G401 (cell line): ENCODE results near the gene IRS1. TPM values are rescaled to one million over a fixed set of nuclear protein-coding genes. Genes with fewer than 3 reads are reported as not detected.
"Not testable (repeated sequence)": the region's sequence is repeated elsewhere in the genome, so short reads cannot be mapped to it uniquely, and the experiment has no call there.

Experiments used
- DNase-seq: peaks from one replicate; pipeline ENCODE4 v3.0.0-alpha.2; 2015; ENCODE audit warnings: low spot score
- in situ Hi-C: cut with HindIII; loops from 2 replicates; pipeline ENCODE4 v1.10.0; 2016; ENCODE audit warnings: low sequenced_read_pairs, mixed read lengths
- total RNA-seq: library from RNA; depleted of rRNA; stranded (reverse); fragments of >200 nt; shearing (Covaris generic); gene quantifications from 2 replicates; pipeline ENCODE4 v1.2.3, GENCODE V29; 2014; rRNA removed

Gene IRS1
- 24.6 and 26.5 TPM in 2 replicates for total RNA-seq

DNA sequence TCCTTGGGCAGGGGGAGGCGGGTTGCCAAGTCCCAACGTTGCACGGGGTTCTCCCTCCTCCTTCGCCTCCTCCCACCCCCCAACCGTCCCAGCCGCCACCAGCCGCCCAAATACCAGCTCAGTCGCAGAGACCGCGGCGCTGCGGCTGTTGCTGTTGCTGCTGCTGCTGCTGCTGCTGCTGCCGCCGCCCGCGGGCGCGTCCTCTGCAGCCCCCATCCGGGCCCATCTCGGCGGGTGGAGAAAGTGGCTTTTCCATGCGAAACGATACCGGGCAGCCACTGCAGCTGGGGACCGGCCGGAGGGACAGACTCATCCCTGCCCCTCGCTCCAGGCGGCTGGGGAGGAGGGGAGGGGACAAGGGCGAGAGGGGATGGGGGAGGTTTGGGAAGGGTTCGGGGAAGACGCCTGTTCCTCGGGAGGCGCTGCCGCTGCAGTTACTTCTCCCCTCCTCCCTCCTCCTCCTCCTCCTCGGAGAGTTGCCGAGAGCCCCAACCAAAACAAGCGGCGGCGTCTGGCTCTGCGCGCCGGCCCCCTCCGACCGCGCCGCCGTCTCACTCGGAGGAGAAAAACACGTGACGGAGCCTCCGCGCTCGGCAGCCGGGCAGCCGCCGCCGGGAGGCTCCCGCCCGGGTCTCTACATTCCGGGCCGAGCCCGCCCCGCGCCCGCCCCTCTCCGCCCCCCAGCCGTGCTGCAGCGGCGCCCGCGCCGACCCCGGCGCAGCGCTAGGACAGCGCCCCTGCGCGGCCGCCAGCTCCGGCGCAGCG is at the start of gene IRS1:
Gene IRS1 (minus strand): TSS at position 610 of the 765 bp plus-strand sequence. CDS start 1,082 bp downstream, outside the sequence.
- peak; percentile 74 for DNase-seq
- in situ Hi-C loops = loop anchor here (25.0 kb wide), 1 partner anchor 312 kb away; no protein-coding TSS in a partner anchor

GRCh38 chr2:226849349-226849748 is 49.7 kb upstream of the IRS1 start:
- DNase-seq = peak; percentile 32

DNA sequence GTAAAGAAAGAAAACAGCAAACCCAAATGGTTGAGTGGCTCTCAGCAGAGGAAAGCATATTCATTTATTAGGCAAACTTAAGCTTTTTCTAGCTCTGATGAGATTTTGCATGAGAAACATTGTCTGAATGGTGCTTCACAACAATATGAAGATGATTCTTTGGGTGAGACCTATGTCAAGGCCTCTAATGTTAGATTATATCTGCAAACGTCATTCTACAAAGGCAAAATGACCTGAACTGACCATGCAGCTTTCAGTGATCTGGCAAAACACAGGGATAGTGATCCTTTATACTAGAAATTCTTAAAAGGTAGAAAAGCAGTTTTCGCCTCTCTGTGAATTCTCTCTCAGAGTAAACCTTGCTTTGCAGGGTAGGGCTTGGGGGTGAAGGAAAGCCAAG is 47.9 kb upstream of the IRS1 start:
- DNase-seq = no peak
- in situ Hi-C loops = no loop called here

More at GRCh38 chr2:226849349-226849748, 49.7 kb upstream of the IRS1 start:
- in situ Hi-C loops = no loop called here

GRCh38 chr2:226847090-226847489 is 47.5 kb upstream of the IRS1 start:
- DNase-seq = no peak
- in situ Hi-C loops = no loop called here

DNA sequence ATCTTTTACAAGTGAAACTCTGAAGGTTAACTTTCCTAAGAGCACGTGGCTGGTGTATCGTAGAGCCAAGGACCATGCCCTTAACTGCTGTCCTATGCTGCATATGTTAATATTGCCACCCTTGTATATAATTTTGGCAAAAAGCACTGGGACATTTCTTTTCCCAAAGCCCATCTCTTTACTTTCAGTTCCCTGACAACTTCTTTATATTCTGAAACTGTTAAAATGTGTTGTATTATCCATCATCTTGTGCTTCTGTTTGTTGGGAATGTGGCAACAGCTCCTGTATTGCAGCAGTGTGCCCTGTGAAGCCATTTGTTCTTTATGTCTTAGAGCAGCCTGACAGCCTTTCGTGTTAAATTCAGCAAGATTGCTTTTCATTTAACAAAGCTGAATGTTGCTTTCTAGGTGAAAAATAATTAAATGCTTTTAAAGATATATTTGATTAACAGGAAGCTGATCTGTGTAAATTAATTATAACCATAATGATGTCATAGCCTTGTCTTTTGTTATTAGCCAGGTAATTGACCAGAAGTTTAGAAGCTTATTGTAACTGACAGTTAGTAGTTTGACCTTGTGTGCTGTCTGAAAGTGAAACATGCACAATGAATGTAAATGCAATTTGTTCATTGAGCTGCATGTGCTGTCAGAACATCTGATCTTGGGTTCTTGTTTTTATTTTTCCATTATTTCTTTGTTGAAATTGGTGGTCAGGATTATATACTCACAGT is 45.9 kb upstream of the IRS1 start:
- DNase-seq = no peak
- in situ Hi-C loops = no loop called here

DNA sequence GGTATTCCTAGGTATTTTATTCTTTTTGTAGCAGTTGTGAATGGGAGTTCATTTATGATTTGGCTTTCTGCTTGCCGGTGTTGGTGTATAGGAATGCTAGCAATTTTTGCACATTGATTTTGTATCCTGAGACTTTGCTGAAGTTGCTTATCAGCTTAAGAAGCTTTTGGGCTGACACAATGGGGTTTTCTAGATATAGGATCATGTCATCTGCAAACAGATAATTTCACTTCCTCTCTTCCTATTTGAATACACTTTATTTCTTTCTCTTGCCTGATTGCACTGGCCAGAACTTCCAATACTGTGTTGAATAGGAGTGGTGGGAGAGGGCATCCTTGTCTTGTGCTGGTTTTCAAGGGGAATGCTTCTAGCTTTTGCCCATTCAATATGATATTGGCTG is 43.4 kb upstream of the IRS1 start:
- DNase-seq, in situ Hi-C loops: not testable (repeated sequence)

DNA sequence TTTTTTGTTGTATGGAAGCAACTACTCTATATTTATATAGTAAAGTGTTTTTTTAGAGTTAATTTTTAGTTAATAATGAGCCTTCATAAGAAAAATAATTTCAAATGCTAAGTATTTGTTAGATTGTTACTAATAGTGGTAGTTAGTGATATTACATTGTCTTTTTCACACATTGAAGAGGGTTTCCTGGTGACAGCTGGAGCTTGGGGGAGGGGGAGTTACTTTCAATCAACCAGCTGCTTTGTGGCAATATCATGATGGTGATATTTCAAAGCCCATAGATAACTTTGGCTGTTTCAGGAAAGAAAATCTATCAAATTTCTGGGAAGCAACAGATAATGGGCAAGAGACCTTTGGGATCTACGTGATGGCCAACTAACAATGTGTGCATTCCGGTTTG is 40.3 kb upstream of the IRS1 start:
- in situ Hi-C loops = no loop called here
- DNase-seq = no peak

DNA sequence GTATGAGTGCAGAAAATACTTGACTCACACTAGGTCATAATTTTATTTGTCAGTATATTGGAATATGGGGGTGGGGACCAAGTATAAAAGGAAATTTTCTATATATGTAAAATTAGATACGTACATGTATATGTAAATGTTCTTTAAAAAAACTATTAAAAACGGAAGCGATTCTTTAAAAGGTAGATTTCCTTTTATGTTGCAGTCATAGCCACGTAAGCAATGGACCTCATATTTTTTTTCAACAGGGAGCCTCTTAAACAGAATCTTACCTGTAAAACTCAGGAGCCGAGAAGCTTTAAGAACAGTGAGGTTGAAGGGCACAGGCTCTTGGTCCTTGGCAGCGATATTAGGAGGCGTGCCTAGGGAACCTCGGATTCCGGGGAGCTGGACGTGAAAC is 39.5 kb upstream of the IRS1 start:
- in situ Hi-C loops = no loop called here
- DNase-seq = no peak

DNA sequence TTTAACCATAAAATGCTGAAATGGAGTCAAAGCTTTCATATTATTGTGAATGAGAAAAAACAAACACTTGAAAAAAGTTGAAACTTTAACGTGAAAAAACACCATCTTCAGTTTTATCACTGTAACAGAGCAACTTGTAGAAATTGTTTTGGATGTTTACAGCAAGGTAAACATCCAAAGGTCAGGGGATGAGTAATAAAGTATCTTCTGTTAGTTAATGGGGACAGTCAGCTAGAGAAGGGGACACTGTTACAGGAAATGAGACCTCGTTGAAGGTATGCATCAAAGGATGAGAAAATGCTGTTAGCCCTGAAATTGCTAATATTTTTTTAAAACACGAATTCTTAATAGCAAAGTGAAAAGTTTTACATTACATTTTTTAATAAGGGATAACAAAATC is 39.1 kb upstream of the IRS1 start:
- no peak for DNase-seq
- in situ Hi-C loops = no loop called here

GRCh38 chr2:226837787-226838603 is 38.4 kb upstream of the IRS1 start:
- no peak for DNase-seq
- in situ Hi-C loops = no loop called here

DNA sequence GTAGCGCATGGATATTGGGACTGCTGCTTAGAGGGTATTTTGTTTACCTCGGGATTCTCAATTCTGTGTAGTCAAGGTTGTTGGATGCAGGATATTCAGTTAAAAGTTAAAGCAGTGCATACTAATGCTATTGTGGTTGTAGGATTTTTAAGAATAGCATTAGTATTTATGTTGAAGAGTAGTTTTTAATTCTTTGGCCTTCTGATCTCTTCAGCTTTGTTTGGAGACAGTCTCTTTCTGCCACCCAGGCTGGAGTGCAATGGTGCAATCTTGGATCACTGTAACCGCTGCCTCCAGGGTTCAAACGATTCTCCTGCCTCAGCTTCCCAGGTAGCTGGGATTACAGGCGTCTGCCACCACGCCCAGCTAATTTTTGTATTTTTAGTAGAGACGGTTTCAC is 37.7 kb upstream of the IRS1 start:
- in situ Hi-C loops = no loop called here
- no peak for DNase-seq

DNA sequence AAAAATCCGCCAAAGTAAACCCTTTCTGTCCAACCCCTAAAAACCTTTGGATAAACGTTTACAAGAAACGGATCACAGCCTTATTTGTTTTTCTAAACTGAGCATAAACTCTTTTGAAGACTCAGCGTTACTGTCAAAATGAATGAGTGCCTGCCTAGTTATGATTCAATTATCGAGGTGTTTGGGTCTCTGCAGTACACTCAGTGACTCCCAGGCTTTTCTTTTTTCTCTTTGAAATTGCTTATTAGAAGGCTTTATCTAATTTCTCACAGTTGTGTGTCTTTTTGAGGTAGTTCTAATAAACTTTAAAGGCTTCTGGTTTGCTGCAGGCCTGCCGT is 36.9 kb upstream of the IRS1 start:
- in situ Hi-C loops = no loop called here
- no peak for DNase-seq

DNA sequence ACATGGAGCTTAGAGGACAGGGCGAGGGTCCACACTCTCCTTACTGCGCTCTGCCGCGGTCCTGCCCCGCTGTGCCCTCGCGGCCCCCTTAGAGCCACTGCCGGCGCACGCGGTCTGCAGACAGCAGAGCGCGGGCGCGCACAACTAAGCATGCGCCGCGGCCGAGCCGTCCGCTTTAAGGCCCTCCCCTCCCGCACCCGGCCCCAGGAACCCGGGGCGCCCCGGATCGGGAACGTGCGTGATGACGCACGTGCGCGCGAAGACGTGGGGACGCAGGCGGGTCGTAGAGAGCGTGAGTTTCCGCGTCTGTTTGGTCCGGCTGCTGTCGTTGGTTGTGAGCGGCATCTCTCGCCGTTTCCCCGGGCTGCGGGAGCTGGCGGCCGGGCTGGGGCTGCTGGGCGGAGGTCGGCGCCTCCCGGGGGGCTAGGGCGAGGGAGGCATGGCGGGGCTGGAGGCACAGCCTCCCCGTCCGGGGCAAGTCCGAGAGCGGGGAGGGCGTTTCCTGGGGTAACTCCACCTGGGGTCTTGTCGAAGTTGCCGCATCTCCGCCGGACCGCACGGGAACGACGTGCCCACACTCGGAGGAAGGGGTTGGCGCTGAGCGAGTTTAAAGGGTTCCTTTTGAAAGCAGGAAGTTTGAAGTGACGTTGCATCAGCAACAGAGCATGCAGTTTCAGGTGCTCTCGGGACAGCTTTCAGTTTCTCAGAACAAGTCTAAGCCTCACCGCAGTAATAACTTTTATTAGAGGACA is 36.4 kb upstream of the IRS1 start, which contains the start of gene RHBDD1:
Gene RHBDD1 (plus strand): TSS at position 259 of the 752 bp plus-strand sequence. CDS start 28,640 bp downstream, outside the sequence.
- peak; percentile 94 for DNase-seq
- in situ Hi-C loops = no loop called here

DNA sequence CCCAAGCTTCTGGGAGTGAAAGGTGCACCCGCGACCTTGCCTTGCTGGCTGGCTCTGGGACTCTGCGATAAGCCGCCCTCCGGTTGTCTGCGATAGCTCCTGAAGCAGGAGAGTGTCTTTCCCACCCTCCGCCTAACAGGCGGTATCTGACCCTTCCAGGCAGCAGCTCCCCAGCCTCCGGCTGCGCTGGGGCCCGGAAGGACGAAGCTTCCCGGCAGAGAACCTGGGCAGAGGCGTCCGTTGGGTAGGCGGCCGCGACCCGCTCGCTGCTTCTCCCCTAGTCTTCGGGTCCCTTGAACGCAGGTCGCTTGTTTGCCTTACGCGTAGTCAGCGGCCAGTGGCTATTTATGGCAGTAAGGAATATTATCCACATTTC is 35.8 kb upstream of the IRS1 start:
- in situ Hi-C loops = no loop called here
- DNase-seq = no peak

- in situ Hi-C loops = not testable (repeated sequence)
Measured at GRCh38 chr2:226834880-226835279, 35.3 kb upstream of the IRS1 start.

DNA sequence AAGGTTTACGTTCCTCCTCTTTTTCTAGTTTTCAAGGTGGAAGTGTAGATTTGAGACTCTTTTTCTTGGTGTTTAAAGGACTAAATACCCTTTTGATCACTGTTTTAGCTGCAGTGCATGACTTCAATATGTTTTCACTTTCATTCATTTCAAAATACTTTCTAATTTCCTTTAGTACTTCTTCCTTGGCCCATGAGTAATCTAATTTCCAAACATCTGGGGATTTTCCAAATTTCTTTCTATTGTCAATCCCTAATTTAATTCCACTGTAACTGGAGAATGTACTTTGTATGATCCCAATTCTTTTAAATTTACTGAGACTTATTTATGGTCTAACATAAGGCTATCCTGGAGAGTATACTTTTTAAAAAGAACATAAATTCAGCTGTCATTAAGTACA is 32.4 kb upstream of the IRS1 start:
- in situ Hi-C loops = no loop called here

More at GRCh38 chr2:226834880-226835279, 35.3 kb upstream of the IRS1 start:
- not testable (repeated sequence) for DNase-seq

DNA sequence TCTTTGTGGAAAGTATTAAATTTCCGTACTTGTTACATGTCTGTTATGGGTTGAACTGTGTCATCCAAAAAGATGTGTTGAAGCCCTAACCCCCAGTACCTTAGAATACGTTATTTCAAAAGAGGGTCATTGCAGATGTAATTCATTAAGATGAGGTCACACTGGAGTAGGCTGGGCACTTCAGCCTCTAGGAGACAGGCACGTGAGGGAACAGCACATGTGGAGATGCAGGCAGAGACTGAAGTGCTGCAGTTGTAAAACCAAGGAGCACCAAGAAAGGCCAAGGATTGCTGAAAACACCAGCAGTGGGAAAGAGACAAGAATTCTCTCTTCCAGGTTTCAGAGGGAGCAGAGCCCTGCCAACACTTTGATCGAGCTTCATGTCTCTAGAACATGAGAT is 31.6 kb upstream of the IRS1 start:
- in situ Hi-C loops = no loop called here
- DNase-seq = no peak

More for the DNA sequence above, 32.4 kb upstream of the IRS1 start:
- DNase-seq = no peak

GRCh38 chr2:226829721-226830631 is 30.4 kb upstream of the IRS1 start:
- in situ Hi-C loops = no loop called here
- DNase-seq = no peak
